Measurements from ENCODE around the gene FCGBP.
"Not testable (repeated sequence)": the region's sequence is repeated elsewhere in the genome, so short reads cannot be mapped to it uniquely, and the experiment has no call there.

The FCGBP gene

DNA sequence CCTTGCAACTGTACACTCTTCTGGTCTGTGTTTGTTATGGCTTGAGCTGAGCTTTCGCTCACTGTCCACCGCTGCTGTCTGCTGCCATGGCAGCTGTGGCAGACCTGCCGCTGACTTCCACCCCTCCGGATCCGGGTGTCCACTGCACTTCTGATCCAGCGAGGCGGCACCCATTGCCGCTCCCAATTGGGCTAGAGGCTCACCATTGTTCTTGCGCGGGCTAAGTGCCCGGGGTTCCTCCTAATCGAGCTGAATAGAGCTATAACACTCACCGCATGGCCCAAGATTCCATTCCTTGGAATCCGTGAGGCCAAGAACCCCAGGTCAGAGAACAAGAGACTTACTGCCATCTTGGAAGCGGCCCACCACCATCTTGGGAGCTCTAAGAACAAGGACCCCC is 34.4 kb upstream of the FCGBP start:
- H3K36me3 ChIP-seq (ENCODE audit: control insufficient read depth, insufficient read depth, low read length) = peaks cover 7% of the 10 kb centered on the region
- H3K4me3 ChIP-seq (ENCODE audit: insufficient read depth, low read depth, low read length) = no peak overlapping the region
- H3K4me1 ChIP-seq (ENCODE audit: control insufficient read depth, insufficient read depth, low read length) = no peaks in the 10 kb centered on the region
- WGBS, 2 experiments = 96 to 97% methylated on average over 14 to 15 of the region's 15 CpGs
- H3K27ac ChIP-seq (ENCODE audit: insufficient read depth, low read depth, low read length, poor library complexity, severe bottlenecking) = no peak overlapping the region
- no peaks in the 10 kb centered on the region for H3K9me3 ChIP-seq (ENCODE audit: control insufficient read depth, low read length)
- H3K27me3 ChIP-seq (ENCODE audit: control insufficient read depth, insufficient read depth, low read length, poor library complexity, severe bottlenecking) = no peaks in the 10 kb centered on the region

DNA sequence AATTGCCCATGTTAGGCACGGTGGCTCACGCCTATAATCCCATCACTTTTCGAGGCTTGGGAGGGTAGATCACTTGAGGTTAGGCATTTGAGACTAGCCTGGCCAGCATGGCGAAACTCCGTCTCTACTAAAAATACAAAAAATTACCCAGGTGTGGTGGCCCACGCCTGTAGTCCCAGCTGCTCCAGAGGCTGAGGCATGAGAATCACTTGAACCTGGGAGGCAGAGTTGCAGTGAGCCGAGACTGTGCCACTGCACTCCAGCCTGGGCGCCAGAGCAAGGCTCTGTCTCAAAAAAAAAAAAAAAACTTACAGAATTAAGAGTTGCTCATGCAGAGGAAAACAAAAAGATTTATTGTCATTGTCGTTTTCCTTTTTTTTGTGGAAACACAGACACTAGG is 33.1 kb upstream of the FCGBP start:
- H3K4me1 ChIP-seq (ENCODE audit: control insufficient read depth, insufficient read depth, low read length) = no peaks in the 10 kb centered on the region

DNA sequence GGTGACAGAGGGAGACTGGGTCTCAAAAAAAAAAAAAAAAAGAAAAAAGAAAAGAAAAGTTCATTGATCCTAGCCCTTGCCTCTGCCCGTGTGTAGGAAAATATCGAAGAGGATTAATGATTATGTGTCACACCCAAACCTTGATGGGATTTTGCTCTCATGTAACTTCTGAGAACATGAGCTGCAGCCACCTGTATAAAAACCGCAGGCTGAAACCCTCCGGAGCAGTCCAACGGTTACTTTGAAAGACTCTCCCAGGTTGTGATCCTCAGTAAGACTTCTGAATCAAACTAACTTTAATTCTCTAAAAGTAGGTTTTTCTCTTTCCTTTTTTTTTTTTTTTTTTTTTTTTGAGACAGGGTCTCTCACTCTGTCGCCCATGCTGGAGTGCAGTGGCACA is 32.2 kb upstream of the FCGBP start:
- 90 to 93% methylated on average over 6 of the region's 6 CpGs for WGBS, 2 experiments
- H3K9me3 ChIP-seq (ENCODE audit: control insufficient read depth, low read length) = no peaks in the 10 kb centered on the region
- H3K4me1 ChIP-seq (ENCODE audit: control insufficient read depth, insufficient read depth, low read length) = no peaks in the 10 kb centered on the region
- H3K4me3 ChIP-seq (ENCODE audit: insufficient read depth, low read depth, low read length) = no peak overlapping the region
- no peaks in the 10 kb centered on the region for H3K36me3 ChIP-seq (ENCODE audit: control insufficient read depth, insufficient read depth, low read length)
- no peaks in the 10 kb centered on the region for H3K27me3 ChIP-seq (ENCODE audit: control insufficient read depth, insufficient read depth, low read length, poor library complexity, severe bottlenecking)
- no peak overlapping the region for H3K27ac ChIP-seq (ENCODE audit: insufficient read depth, low read depth, low read length, poor library complexity, severe bottlenecking)

More for the DNA sequence above, 33.1 kb upstream of the FCGBP start:
- no peak overlapping the region for H3K4me3 ChIP-seq (ENCODE audit: insufficient read depth, low read depth, low read length)
- 86 to 89% methylated on average over 9 of the region's 9 CpGs for WGBS, 2 experiments
- H3K9me3 ChIP-seq (ENCODE audit: control insufficient read depth, low read length) = no peaks in the 10 kb centered on the region
- H3K36me3 ChIP-seq (ENCODE audit: control insufficient read depth, insufficient read depth, low read length) = no peaks in the 10 kb centered on the region
- H3K27me3 ChIP-seq (ENCODE audit: control insufficient read depth, insufficient read depth, low read length, poor library complexity, severe bottlenecking) = no peaks in the 10 kb centered on the region
- H3K27ac ChIP-seq (ENCODE audit: insufficient read depth, low read depth, low read length, poor library complexity, severe bottlenecking) = no peak overlapping the region

DNA sequence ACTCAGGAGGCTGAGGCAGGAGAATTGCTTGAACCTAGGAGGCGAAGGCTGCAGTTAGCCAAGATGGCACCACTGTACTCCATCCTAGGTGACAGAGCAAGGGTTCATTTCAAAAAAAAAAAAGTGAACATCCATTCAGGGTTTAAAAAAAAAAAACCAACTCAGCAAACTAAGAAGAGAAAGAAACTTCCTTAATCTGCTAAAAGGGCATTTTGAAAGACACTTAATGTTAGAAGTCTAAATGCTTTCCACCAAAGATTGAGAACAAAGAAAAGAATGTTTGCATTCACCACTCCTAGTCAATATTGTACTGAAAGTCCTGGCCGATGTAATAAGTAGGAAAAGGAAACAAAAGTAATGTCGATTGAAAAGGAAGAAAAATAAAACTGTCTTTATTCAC is 29.5 kb upstream of the FCGBP start:
- Histone ChIP-seq H3K27me3 (ENCODE audit: control insufficient read depth, insufficient read depth, low read length, poor library complexity, severe bottlenecking) (no peaks in the 10 kb centered on the region), H3K27ac (ENCODE audit: insufficient read depth, low read depth, low read length, poor library complexity, severe bottlenecking) (no peak overlapping the region), H3K36me3 (ENCODE audit: control insufficient read depth, insufficient read depth, low read length) (no peaks in the 10 kb centered on the region), H3K4me1 (ENCODE audit: control insufficient read depth, insufficient read depth, low read length) (no peaks in the 10 kb centered on the region), H3K4me3 (ENCODE audit: insufficient read depth, low read depth, low read length) (no peak overlapping the region), H3K9me3 (ENCODE audit: control insufficient read depth, low read length) (no peaks in the 10 kb centered on the region)
- 98 to 100% methylated on average over 1 of the region's 3 CpGs for WGBS, 2 experiments

DNA sequence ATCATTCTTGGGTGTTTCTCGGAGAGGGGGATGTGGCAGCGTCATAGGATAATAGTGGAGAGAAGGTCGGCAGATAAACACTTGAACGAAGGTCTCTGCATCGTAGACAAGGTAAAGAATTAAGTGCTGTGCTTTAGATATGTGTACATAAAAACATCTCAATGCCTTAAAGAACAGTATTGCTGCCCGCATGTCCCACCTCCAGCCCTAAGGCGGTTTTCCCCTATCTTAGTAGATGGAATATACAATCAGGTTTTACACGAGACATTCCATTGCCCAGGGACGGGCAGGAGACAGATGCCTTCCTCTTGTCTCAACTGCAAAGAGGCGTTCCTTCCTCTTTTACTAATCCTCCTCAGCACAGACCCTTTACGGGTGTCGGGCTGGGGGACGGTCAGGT is 25.0 kb upstream of the FCGBP start:
- WGBS, 2 experiments = 86 to 93% methylated on average over 8 of the region's 13 CpGs

DNA sequence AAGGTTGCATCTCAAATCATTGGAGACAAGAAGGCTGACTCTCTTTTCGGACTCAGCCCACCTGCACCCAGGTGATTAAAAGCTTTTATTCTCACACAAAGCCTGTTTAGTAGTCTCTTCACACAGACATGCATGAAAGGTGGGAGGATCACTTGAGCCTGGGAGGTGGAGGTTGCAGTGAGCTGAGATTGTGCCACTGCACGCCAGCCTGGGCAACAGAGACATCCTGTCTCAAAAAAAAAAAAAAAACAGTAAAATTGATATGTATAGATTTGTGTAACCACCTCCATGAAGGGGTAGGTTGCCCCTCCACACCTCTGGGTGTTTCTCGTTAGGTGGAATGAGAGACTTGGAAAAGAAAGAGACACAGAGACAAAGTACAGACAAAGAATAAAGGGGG is 24.5 kb upstream of the FCGBP start:
- H3K4me3 ChIP-seq (ENCODE audit: insufficient read depth, low read depth, low read length); H3K4me1 ChIP-seq (ENCODE audit: control insufficient read depth, insufficient read depth, low read length); H3K9me3 ChIP-seq (ENCODE audit: control insufficient read depth, low read length); H3K27ac ChIP-seq (ENCODE audit: insufficient read depth, low read depth, low read length, poor library complexity, severe bottlenecking); H3K27me3 ChIP-seq (ENCODE audit: control insufficient read depth, insufficient read depth, low read length, poor library complexity, severe bottlenecking); H3K36me3 ChIP-seq (ENCODE audit: control insufficient read depth, insufficient read depth, low read length): not testable (repeated sequence)
- 89 to 90% methylated on average over 3 of the region's 3 CpGs for WGBS, 2 experiments

More for the DNA sequence above, 25.0 kb upstream of the FCGBP start:
- H3K4me1 ChIP-seq (ENCODE audit: control insufficient read depth, insufficient read depth, low read length); H3K9me3 ChIP-seq (ENCODE audit: control insufficient read depth, low read length); H3K27me3 ChIP-seq (ENCODE audit: control insufficient read depth, insufficient read depth, low read length, poor library complexity, severe bottlenecking); H3K4me3 ChIP-seq (ENCODE audit: insufficient read depth, low read depth, low read length); H3K36me3 ChIP-seq (ENCODE audit: control insufficient read depth, insufficient read depth, low read length); H3K27ac ChIP-seq (ENCODE audit: insufficient read depth, low read depth, low read length, poor library complexity, severe bottlenecking): not testable (repeated sequence)

DNA sequence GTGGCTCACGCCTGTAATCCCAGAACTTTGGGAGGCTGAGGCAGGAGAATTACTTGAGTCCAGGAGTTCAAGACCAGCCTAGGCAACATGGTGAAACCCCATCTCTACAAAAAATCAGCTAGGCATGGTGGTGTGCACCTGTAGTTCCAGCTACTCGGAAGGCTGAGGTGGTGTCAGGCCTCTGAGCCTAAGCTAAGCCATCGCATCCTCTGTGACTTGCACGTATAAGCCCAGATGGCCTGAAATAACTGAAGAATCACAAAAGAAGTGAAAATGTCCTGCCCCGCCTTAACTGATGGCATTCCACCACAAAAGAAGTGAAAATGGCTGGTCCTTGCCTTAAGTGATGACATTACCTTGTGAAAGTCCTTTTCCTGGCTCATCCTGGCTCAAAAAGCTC is 23.5 kb upstream of the FCGBP start:
- not testable (repeated sequence) for H3K4me1 ChIP-seq (ENCODE audit: control insufficient read depth, insufficient read depth, low read length); H3K9me3 ChIP-seq (ENCODE audit: control insufficient read depth, low read length); H3K36me3 ChIP-seq (ENCODE audit: control insufficient read depth, insufficient read depth, low read length); H3K27me3 ChIP-seq (ENCODE audit: control insufficient read depth, insufficient read depth, low read length, poor library complexity, severe bottlenecking); H3K27ac ChIP-seq (ENCODE audit: insufficient read depth, low read depth, low read length, poor library complexity, severe bottlenecking); H3K4me3 ChIP-seq (ENCODE audit: insufficient read depth, low read depth, low read length)
- 89 to 94% methylated on average over 5 of the region's 5 CpGs for WGBS, 2 experiments

DNA sequence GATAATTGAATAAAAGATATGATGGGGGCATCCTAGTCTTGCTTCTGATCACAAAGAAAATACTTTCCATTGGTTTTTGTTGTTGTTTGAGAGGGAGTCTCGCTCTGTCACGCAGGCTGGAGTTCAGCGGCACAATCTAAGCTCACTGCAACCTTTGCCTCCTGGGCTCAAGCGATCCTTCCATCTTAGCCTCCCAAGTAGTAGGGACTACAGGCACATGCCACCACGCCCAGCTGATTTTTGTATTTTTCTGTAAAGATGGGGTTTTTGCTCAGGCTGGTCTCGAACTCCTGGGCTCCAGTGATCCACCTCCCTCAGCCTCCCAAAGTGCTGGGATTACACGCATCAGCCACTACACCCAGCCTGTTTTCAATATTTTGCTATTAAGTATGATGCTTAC is 19.5 kb upstream of the FCGBP start:
- Histone ChIP-seq H3K4me3 (ENCODE audit: insufficient read depth, low read depth, low read length) (no peak overlapping the region), H3K36me3 (ENCODE audit: control insufficient read depth, insufficient read depth, low read length) (no peaks in the 10 kb centered on the region), H3K4me1 (ENCODE audit: control insufficient read depth, insufficient read depth, low read length) (no peaks in the 10 kb centered on the region), H3K27ac (ENCODE audit: insufficient read depth, low read depth, low read length, poor library complexity, severe bottlenecking) (no peak overlapping the region), H3K9me3 (ENCODE audit: control insufficient read depth, low read length) (no peaks in the 10 kb centered on the region), H3K27me3 (ENCODE audit: control insufficient read depth, insufficient read depth, low read length, poor library complexity, severe bottlenecking) (no peaks in the 10 kb centered on the region)
- 86 to 91% methylated on average over 7 of the region's 7 CpGs for whole genome bisulfite sequencing, 2 experiments

DNA sequence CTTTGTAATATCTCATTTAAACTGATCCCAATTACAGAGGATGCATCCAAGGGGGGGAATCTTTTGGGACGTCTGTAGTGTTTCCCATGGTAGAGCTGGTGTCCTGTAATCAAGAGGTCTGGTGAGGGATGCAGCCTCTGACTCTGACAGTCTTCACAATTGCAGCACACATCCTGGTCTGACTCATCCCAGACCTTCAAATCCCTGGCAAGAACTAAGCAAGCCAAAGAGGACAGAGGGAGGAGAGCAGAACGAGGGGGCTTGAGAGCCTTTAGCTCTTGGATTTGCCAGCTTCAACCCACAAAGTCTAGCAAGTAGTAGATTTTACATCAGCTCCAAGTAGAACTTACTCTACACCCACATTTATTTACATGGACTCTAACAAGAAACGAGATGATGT is 17.3 kb upstream of the FCGBP start:
- H3K4me1 ChIP-seq (ENCODE audit: control insufficient read depth, insufficient read depth, low read length) = no peaks in the 10 kb centered on the region

DNA sequence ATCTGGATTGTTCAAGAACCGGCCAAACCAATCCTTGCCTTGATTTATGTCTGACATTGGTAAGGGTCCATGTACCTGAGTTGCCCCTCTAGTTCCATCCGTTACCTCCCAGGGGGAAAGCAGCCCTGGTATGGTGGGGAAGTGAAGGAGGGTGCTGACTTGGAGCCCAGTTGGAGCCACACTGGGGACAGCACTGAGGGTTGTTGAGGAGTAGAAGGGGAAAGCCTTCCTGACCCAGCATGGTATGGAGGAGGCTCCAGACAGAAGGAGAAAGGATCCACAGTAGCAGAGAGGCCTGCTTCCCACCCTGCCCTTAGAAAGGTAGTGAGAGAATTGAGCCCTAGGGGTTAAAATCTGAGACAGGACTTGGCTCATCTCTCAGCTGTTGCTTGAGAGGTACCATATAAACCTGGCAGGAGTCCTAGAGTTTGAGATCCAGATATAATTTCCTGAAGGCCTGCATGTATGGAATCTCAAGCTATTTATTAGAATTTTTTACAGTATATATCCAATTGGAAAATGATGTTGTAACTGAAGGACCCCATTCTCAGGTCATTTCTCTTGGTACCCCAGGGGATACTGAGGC is 16.7 kb upstream of the FCGBP start:
- H3K4me3 ChIP-seq (ENCODE audit: insufficient read depth, low read depth, low read length) = no peak overlapping the region
- no peaks in the 10 kb centered on the region for H3K4me1 ChIP-seq (ENCODE audit: control insufficient read depth, insufficient read depth, low read length)
- H3K9me3 ChIP-seq (ENCODE audit: control insufficient read depth, low read length) = no peaks in the 10 kb centered on the region
- no peaks in the 10 kb centered on the region for H3K27me3 ChIP-seq (ENCODE audit: control insufficient read depth, insufficient read depth, low read length, poor library complexity, severe bottlenecking)
- H3K27ac ChIP-seq (ENCODE audit: insufficient read depth, low read depth, low read length, poor library complexity, severe bottlenecking) = no peak overlapping the region
- WGBS, 2 experiments = 94% methylated on average over 2 of the region's 2 CpGs
- no peaks in the 10 kb centered on the region for H3K36me3 ChIP-seq (ENCODE audit: control insufficient read depth, insufficient read depth, low read length)

More for the DNA sequence above, 17.3 kb upstream of the FCGBP start:
- Histone ChIP-seq H3K27ac (ENCODE audit: insufficient read depth, low read depth, low read length, poor library complexity, severe bottlenecking) (no peak overlapping the region), H3K27me3 (ENCODE audit: control insufficient read depth, insufficient read depth, low read length, poor library complexity, severe bottlenecking) (no peaks in the 10 kb centered on the region), H3K36me3 (ENCODE audit: control insufficient read depth, insufficient read depth, low read length) (no peaks in the 10 kb centered on the region), H3K9me3 (ENCODE audit: control insufficient read depth, low read length) (no peaks in the 10 kb centered on the region), H3K4me3 (ENCODE audit: insufficient read depth, low read depth, low read length) (no peak overlapping the region)
- WGBS, 2 experiments = 81 to 86% methylated on average over 3 of the region's 3 CpGs
